ENCODE results near the gene RTN4RL1. TPM values are rescaled to one million over a fixed set of nuclear protein-coding genes. Genes with fewer than 3 reads are reported as not detected.

The RTN4RL1 gene
- total and polyA plus RNA-seq, 9 of the 15 experiments (the other 6 are each of a cell fraction or from before 2014, with no cell fraction given): 0.04 to 0.06 (median 0.04) TPM; not detected in 5

GRCh38 chr17:2054512-2055291, 29.6 kb upstream of the RTN4RL1 start, which contains the start of gene HIC1 (continued):
- TF ChIP-seq RREB1 (CRISPR knock-in tag; IDR thresholded peaks at IDR 0.05) (no peak), DLX4 (CRISPR knock-in tag; IDR thresholded peaks at IDR 0.05) (no peak), NCOR1 (IDR thresholded peaks at IDR 0.05) (no peak), TBP (optimal IDR thresholded peaks at IDR 0.05; ENCODE audit: low read depth, low read length) (no peak), SOX6 (IDR thresholded peaks at IDR 0.05) (no peak), PCBP1 (IDR thresholded peaks at IDR 0.05; ENCODE audit: low read depth, low read length, poor library complexity, severe bottlenecking) (no peak), STAT5A (IDR thresholded peaks at IDR 0.05; ENCODE audit: borderline replicate concordance, low read length) (no peak), NRF1 (conservative IDR thresholded peaks at IDR 0.05 in 1 of 2, IDR thresholded peaks at IDR 0.05 in 1 of 2) (peak; percentile 63 to 70), ZFP36 (IDR thresholded peaks at IDR 0.05; ENCODE audit: low read depth, low read length, partially characterized antibody) (no peak), RAD21 (CRISPR knock-in tag; conservative IDR thresholded peaks at IDR 0.05 in 1 of 2, IDR thresholded peaks at IDR 0.05 in 1 of 2) (peak; percentile 53 to 73), IRF9 (tag; IDR thresholded peaks at IDR 0.05) (no peak), SIX5 (IDR thresholded peaks at IDR 0.05; ENCODE audit: borderline replicate concordance in 1 of 2, insufficient read depth in 1 of 2, low read depth in 1 of 2, low read length in 2 of 2) (no peak), FOSL1 (tag; conservative IDR thresholded peaks at IDR 0.05) (no peak), ARID4B (CRISPR knock-in tag; IDR thresholded peaks at IDR 0.05) (no peak), SMAD4 (CRISPR knock-in tag; conservative IDR thresholded peaks at IDR 0.05) (0 out of 2 replicates have a peak, but pooled peaks have one; percentile 32)
